Parathyroid adenoma (tissue), 2 donors: ENCODE measurements around the gene DLG2.

Experiments
- H2AFZ ChIP-seq: fragments of 300-600 bp; sonication (generic); one replicate; pipeline ENCODE4 v1.7.0; 2017; ENCODE audit warnings: antibody characterized with exemption, mild to moderate bottlenecking
- H3K27ac ChIP-seq: fragments of 300-600 bp; sonication (generic); one replicate; pipeline ENCODE4 v1.7.0; 2017
- H3K27me3 ChIP-seq: fragments of 300-600 bp; sonication (generic); one replicate; pipeline ENCODE4 v1.7.0; 2017; ENCODE audit warnings: low read length; ENCODE audit not compliant: control insufficient read depth, insufficient read depth
- H3K36me3 ChIP-seq: fragments of 300-600 bp; sonication (generic); one replicate; pipeline ENCODE4 v1.7.0; 2017; ENCODE audit warnings: low read length; ENCODE audit not compliant: control insufficient read depth, insufficient read depth
- H3K4me1 ChIP-seq: fragments of 300-600 bp; sonication (generic); one replicate; pipeline ENCODE4 v1.7.0; 2017; ENCODE audit warnings: control low read depth
- H3K4me2 ChIP-seq: fragments of 300-600 bp; sonication (generic); one replicate; pipeline ENCODE4 v1.7.0; 2017; ENCODE audit warnings: low read length
- H3K4me3 ChIP-seq: fragments of 300-600 bp; sonication (generic); one replicate; pipeline ENCODE4 v1.7.0; 2017; ENCODE audit warnings: low read depth, low read length
- H3K79me2 ChIP-seq: fragments of 300-600 bp; sonication (generic); one replicate; pipeline ENCODE4 v1.7.0; 2017; ENCODE audit warnings: control low read depth
- H3K9ac ChIP-seq: fragments of 300-600 bp; sonication (generic); one replicate; pipeline ENCODE4 v1.7.0; 2017; ENCODE audit warnings: mild to moderate bottlenecking
- H3K9me3 ChIP-seq: fragments of 300-600 bp; sonication (generic); one replicate; pipeline ENCODE4 v1.7.0; 2017; ENCODE audit warnings: low read length; ENCODE audit not compliant: control insufficient read depth
- TF ChIP-seq, protein P1 (sequence below): fragments of 300-600 bp; sonication (generic); IDR thresholded peaks from one replicate; pipeline ENCODE4 v1.7.0; 2017; ENCODE audit warnings: antibody characterized with exemption, mild to moderate bottlenecking
- donor health status: primary hyperparathyroidism.

The DLG2 gene

DNA sequence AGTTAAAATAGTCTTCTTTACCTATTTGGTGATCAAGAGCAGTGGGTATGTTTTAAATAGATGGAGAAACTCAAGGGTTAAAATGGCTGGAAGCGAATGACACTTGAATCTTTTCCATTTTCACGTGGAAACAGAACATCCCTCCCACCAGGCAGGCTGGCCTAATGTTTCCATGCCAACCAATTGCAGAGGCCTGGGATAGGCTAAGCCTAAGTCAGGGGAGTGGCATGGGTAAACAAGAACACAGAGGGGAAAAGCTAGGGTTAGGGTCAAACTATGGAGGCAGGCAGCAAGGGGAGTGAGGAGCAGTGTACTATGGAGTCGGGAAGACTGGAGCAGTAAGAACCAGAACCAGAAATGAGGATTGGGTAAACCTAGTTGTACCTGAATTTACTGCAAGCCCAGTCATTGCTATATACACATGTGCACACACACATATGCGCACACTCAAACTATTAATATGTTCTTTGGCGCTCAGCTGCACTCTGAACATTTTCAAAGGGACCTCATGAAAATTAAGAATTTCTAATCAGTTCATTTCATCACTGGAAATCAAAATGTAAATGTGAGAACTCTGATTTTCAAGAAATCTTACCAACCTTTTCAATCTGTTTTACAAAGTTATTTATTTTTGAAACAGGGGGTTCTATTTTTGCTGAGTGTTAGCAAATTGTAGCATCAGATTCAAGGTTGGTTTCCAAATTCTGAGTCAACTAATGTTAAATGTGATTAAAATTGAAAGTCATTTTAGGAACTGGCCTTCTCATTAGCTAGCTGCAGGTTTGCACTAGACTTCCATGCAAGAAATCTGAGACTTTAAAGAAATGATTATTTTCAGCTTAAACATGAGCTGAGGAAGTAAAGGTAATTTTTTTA lies 2014.0 kb downstream of the DLG2 start:
- TF ChIP-seq, protein P1, sequence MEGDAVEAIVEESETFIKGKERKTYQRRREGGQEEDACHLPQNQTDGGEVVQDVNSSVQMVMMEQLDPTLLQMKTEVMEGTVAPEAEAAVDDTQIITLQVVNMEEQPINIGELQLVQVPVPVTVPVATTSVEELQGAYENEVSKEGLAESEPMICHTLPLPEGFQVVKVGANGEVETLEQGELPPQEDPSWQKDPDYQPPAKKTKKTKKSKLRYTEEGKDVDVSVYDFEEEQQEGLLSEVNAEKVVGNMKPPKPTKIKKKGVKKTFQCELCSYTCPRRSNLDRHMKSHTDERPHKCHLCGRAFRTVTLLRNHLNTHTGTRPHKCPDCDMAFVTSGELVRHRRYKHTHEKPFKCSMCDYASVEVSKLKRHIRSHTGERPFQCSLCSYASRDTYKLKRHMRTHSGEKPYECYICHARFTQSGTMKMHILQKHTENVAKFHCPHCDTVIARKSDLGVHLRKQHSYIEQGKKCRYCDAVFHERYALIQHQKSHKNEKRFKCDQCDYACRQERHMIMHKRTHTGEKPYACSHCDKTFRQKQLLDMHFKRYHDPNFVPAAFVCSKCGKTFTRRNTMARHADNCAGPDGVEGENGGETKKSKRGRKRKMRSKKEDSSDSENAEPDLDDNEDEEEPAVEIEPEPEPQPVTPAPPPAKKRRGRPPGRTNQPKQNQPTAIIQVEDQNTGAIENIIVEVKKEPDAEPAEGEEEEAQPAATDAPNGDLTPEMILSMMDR: no peak
- H3K4me3 ChIP-seq: no peak overlapping the region
- H3K27ac ChIP-seq: no peak overlapping the region
- no peak overlapping the region for H3K9ac ChIP-seq
- H3K9me3 ChIP-seq: no peaks in the 10 kb centered on the region
- H3K4me2 ChIP-seq: no peak overlapping the region
- H2AFZ ChIP-seq: no peak overlapping the region
- H3K4me1 ChIP-seq: no peaks in the 10 kb centered on the region
- H3K27me3 ChIP-seq: no peaks in the 10 kb centered on the region
- no peaks in the 10 kb centered on the region for H3K79me2 ChIP-seq
- no peaks in the 10 kb centered on the region for H3K36me3 ChIP-seq

DNA sequence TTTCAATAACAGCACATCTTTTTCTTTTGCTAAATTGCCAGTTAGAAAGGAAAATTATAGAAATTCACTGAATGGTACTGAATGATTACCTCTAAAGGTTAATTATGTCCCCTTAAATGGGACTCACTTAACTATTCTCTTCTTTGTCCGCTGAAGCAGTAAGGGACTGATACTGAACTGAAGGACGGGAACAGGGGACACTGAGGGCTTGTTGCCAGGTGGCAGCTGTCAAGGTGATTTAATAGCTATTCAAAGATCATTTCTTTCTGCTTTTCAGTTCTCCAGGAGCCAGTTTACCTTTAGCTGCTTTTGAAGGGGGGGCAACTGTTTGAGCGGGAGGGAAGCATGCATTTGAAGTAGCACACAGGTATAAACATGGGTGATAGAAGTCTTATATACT lies 2015.5 kb downstream of the DLG2 start:
- no peaks in the 10 kb centered on the region for H3K4me1 ChIP-seq
- no peak overlapping the region for H3K27ac ChIP-seq
- TF ChIP-seq, protein P1: no peak
- no peak overlapping the region for H3K4me2 ChIP-seq
- no peak overlapping the region for H2AFZ ChIP-seq
- no peaks in the 10 kb centered on the region for H3K36me3 ChIP-seq
- H3K9ac ChIP-seq: no peak overlapping the region
- no peaks in the 10 kb centered on the region for H3K9me3 ChIP-seq
- no peak overlapping the region for H3K4me3 ChIP-seq
- no peaks in the 10 kb centered on the region for H3K79me2 ChIP-seq
- no peaks in the 10 kb centered on the region for H3K27me3 ChIP-seq

DNA sequence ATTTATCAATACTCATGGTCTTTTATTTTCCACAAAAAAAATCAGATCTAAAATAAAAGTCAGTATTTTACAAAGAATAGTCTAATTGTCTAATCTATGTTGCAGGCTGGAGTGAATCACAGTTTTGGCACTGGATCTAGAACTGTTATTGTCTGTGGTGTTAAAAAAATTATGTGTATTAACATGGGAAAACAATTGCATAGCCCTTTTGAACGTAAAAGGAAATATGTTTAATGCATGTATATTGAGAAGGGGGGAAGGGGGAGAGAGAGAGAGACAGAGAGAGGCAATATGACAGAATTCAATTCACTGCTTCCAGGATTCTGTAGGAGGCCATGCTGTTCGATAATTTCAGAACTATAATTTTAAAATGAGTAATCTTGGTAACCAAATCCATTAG lies 2016.1 kb downstream of the DLG2 start:
- Histone ChIP-seq H3K4me2 (no peak overlapping the region), H3K9ac (no peak overlapping the region), H3K9me3 (no peaks in the 10 kb centered on the region), H3K4me1 (no peaks in the 10 kb centered on the region), H3K36me3 (no peaks in the 10 kb centered on the region), H3K27ac (no peak overlapping the region), H3K27me3 (no peaks in the 10 kb centered on the region), H3K79me2 (no peaks in the 10 kb centered on the region), H3K4me3 (no peak overlapping the region), H2AFZ (no peak overlapping the region)
- TF ChIP-seq, protein P1: no peak

DNA sequence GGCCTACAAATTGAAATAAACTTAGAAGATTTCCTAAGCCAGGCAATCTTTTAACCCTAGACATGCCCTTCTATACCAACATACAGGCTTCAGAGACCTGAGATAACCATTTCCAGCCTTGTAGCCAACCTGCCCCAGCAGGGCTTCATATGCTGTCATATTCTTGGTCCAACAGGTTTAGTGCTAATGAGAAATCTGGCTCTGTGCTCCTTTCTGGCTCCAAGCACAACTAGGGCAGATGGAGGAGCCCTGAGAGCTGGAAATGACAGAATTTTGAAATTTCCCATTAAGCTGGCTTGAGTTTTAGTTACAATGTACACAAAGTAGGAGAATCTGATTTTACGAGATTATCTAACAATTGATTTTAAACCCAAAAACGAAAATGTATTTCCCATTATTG lies 2018.0 kb downstream of the DLG2 start:
- H3K9ac ChIP-seq: no peak overlapping the region
- no peaks in the 10 kb centered on the region for H3K27me3 ChIP-seq
- H3K4me1 ChIP-seq: no peaks in the 10 kb centered on the region
- TF ChIP-seq, protein P1: no peak
- H3K4me2 ChIP-seq: no peak overlapping the region
- H3K27ac ChIP-seq: no peak overlapping the region
- H3K79me2 ChIP-seq: no peaks in the 10 kb centered on the region
- no peak overlapping the region for H2AFZ ChIP-seq
- H3K36me3 ChIP-seq: no peaks in the 10 kb centered on the region
- H3K4me3 ChIP-seq: no peak overlapping the region
- no peaks in the 10 kb centered on the region for H3K9me3 ChIP-seq

DNA sequence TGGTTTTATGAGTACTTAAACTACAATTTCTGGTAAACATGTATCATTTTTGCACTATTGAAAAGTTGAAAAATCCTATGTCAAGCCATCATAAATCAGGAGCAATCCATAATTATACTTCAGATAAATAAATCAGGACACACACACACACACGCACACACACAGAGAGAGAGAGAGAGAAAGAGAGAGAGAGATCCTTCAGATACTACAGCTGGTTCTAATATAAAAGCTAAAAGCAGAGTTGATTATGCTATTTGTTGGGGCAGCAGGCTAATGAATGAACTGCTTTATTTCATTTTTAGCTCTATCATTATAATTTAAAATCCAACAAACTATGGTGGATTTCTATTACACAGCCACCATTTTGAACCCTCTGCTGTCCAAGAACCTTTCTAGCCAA lies 2018.6 kb downstream of the DLG2 start:
- Histone ChIP-seq H3K9me3 (no peaks in the 10 kb centered on the region), H3K4me3 (no peak overlapping the region), H3K4me2 (no peak overlapping the region), H3K27ac (no peak overlapping the region), H2AFZ (no peak overlapping the region), H3K79me2 (no peaks in the 10 kb centered on the region), H3K36me3 (no peaks in the 10 kb centered on the region), H3K4me1 (no peaks in the 10 kb centered on the region), H3K27me3 (no peaks in the 10 kb centered on the region), H3K9ac (no peak overlapping the region)
- TF ChIP-seq, protein P1: no peak
